Dermis blood vessel endothelial cell (primary cell): ENCODE measurements around the gene TLR8. TPM values are rescaled to one million over a fixed set of nuclear protein-coding genes. Genes with fewer than 3 reads are reported as not detected.
"Not testable (repeated sequence)": the region's sequence is repeated elsewhere in the genome, so short reads cannot be mapped to it uniquely, and the experiment has no call there.

ENCODE experiments used
- DNase-seq: peaks from one replicate; pipeline ENCODE4 v3.0.0; 2010
- total RNA-seq: library from RNA; depleted of rRNA; stranded (reverse); fragments of >200 nt; gene quantifications from 2 replicates; pipeline ENCODE4 v1.2.3, GENCODE V29; 2014

Gene TLR8
- total RNA-seq, 1 donor from 2014 or later, result not detected

- no peak for DNase-seq
Measured at GRCh38 chrX:12947545-12948235, 41.3 kb downstream of the TLR8 start.

DNA sequence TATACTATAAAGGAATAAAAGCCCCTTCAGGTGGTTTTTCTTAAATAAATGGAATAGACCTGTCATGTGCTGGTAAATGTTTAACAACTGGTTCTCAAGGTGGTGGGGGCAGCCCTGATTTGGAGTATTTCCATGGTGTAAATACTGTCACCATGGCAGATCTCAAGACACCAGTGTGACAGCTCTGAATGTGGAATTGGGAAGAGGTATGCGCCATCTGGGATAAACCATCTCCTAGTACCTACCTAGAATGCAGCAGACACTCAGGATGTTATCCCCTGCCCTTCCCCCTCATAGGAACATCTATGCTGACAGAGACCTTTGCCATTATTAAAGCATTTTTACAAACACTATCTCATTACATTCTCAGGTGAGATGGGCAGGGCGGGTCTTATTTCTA lies 42.1 kb downstream of the TLR8 start:
- no peak for DNase-seq

DNA sequence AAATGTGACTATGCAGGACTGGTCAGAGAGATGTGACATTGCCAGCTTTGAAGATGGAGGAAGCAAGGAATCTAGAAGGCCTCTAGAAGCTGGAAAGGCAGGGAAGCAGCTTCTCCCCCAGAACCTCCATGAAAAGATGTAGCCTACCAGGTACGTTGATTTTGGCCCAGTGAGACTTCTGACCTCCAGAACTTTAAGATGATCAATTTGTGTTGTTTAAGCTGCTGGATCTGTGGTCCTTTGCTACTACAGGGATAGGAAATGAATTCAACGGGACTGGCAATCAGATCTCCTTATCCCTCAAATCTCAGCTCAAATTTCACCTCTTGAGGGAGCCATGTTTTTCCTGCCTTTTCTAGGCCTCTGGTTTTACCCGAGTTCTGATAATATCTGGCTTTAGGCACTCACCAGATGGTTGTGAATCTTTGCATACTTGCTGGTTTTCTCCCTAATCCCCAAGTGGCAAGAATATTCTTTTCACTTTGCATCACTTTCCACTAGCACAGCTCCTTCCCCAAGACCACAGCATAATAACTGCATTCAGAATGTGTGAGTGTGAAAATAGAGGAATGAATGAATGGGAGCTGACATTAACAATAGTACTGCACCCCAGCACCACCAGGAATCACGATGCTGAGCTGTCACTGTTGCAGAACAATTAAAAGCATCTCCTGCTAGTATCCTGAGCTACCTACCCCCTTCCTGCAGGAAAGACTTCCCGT lies 42.9 kb downstream of the TLR8 start:
- DNase-seq, result no peak

GRCh38 chrX:12949927-12950656 lies 43.7 kb downstream of the TLR8 start:
- peak; percentile 91 for DNase-seq

GRCh38 chrX:12950851-12951594 lies 44.6 kb downstream of the TLR8 start:
- peak; percentile 81 for DNase-seq

- DNase-seq, result no peak
Measured at GRCh38 chrX:12951595-12951975, 45.2 kb downstream of the TLR8 start.

- no peak for DNase-seq
Measured at GRCh38 chrX:12953420-12953819, 47.0 kb downstream of the TLR8 start.

DNA sequence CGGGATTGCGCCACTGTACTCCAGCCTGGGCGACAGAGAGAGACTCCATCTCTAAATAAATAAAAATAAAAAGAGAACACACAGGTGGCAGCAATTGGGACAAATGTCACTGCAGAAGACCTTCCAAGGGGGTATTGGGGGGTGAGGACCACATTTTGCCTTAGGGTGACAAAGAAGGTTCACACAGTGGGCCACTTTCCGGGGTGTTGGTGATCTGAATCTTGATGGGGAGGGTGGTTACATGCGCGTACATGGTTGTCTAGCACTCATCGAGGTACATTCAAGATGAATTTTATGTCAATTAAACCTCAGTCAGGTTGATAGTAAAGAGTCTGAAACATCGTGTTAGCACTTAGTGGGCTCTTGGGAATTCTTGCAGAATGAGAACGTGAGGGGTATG lies 48.0 kb downstream of the TLR8 start:
- no peak for DNase-seq

- DNase-seq, result no peak
Measured at GRCh38 chrX:12954981-12955380, 48.6 kb downstream of the TLR8 start.

DNA sequence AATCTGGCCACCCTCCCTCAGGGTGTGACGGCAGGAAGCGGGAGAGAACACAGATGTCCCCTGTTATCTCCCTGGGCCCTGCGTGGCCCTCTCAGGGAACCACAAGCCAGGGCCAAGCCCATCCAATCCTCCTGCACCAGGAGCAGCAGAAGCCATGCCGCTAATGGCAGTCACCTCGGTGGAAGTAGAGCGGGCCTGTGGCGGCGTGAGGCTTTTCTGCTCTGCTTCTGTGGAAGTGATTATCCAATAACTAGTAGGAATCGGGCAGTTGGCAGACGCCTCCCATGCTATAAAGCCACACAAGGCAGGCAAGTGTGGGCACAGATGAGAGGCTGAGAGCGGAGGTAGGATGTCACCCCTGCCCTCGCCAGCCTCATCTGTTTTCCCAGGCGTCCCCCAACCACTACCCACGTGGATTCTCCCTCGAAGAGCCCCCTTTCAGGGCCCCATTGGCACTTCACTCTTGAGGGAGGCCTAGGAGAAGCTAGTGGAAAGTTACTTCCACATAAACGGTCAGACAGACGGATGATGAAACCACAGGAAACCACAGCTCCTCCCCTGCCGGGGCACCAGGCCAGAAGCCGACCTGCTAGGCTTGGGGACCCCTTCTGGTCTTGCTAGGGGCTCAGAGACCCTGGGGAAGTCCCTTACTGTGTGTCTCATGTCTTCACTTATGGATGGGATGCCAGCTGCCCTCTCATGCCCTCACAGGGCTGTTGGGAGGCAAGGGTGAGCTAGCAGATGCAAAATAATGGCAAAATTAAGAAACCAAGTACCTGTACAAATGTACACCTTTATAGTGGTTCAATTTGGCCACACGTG lies 49.7 kb downstream of the TLR8 start:
- peak; percentile 71 for DNase-seq

GRCh38 chrX:12956704-12957534 lies 50.5 kb downstream of the TLR8 start:
- DNase-seq, result peak; percentile 61

DNA sequence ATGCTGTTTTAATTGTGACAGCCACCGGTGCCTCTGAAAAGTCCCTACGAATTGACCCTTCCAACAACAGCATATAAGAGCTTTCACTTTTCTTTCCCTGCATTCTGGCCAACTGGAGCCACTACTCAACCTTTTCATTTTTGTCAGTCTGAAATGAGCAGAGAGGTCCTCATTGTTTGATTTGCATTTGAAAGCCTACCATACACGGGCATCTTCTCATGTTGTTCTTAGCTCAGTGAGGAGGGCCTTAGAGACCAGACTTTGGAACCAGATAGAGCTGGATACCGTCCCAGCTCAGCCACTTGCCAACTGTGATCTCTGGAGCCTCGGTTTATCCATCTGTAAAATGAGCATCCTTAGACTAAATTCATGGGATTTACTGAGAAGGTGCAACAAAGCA lies 51.6 kb downstream of the TLR8 start:
- no peak for DNase-seq

DNA sequence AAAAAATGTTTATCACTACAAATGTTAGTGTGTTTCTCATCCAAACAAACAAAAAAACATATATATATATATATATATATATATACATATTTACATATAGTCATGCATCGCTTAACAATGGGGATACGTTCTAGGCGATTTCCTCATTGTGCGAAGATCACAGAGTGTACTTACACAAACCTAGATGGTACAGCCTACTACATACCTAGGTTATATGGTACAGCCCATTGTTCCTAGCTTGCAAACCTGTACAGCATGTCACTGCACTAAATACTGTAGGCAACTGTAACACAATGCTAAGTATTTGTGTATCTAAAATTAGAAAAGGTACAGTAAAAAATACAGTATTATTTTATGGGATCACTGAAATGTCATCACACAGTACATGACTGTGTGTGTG lies 52.0 kb downstream of the TLR8 start:
- DNase-seq, result no peak

GRCh38 chrX:12961196-12961718 lies 54.8 kb downstream of the TLR8 start:
- DNase-seq, result no peak

GRCh38 chrX:12962041-12962504 lies 55.7 kb downstream of the TLR8 start:
- no peak for DNase-seq

DNA sequence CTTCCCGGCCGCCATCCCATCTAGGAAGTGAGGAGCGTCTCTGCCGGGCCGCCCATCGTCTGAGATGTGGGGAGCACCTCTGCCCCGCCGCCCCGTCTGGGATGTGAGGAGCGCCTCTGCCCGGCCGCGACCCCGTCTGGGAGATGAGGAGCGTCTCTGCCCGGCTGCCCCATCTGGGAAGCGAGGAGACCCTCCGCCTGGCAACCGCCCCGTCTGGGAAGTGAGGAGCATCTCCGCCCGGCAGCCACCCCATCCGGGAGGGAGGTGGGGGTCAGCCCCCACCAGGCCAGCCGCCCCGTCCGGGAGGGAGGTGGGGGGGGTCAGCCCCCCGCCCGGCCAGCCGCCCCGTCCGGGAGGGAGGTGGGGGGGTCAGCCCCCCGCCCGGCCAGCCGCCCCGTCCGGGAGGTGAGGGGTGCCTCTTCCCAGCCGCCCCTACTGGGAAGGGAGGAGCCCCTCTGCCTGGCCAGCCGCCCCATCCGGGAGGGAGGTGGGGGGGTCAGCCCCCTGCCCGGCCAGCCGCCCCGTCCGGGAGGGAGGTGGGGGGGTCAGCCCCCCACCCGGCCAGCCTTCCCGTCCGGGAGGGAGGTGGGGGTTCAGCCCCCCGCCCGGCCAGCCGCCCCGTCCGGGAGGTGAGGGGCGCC lies 56.9 kb downstream of the TLR8 start:
- DNase-seq, result not testable (repeated sequence)

- no peak for DNase-seq
Measured at GRCh38 chrX:12965131-12965940, 58.9 kb downstream of the TLR8 start.

DNA sequence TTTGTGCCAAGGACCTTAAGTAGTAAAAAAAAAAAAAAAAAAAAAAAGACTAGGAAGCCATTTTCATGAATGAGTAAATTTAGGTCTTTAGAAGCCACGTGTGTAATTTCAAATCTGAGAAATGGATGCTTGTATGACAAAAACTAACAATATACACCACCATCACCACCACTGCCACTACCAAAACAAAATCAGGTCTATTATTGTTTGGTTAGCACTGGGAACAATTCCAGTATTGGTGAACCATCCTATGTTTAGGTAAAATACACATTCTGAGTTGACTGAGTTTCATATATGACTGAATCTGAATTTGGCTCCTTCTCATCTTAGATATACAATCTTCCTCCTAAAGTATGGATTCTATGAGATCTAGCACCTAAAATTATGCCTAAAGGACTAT lies 59.7 kb downstream of the TLR8 start:
- no peak for DNase-seq

- no peak for DNase-seq
Measured at GRCh38 chrX:12967711-12968465, 61.5 kb downstream of the TLR8 start.
